22Rv1 (cell line): Measurements from ENCODE around the gene H3-3A.

Source experiments
- ZFX ChIP-seq: fragments of 450-650 bp; IDR thresholded peaks from 2 replicates; pipeline ENCODE4 v1.6.1; 2017; ENCODE audit warnings: antibody characterized with exemption, borderline replicate concordance
- TF ChIP-seq, protein P1 (sequence below): fragments of 450-650 bp; IDR thresholded peaks from 2 replicates; pipeline ENCODE4 v1.5.1; 2017; ENCODE audit warnings: mild to moderate bottlenecking

DNA sequence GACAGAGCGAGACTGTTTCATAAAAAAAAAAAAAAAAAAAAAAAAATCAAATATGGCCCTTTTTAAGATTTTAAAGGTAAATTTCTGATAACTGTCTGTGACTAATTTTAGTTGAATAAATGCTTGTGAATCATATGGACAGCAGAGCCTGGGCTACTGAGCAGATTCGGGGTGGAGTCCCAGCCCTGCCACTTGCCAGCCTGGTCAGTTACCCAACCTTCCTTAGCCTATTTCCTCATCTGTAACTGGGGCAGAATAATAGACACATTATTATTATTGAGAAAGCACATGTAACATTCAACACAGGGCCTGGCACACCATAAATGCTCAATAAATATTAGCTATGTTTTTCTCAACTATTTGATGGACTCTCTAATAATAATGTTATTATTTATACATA is 11.2 kb upstream of the H3-3A start:
- TF ChIP-seq, protein P1, sequence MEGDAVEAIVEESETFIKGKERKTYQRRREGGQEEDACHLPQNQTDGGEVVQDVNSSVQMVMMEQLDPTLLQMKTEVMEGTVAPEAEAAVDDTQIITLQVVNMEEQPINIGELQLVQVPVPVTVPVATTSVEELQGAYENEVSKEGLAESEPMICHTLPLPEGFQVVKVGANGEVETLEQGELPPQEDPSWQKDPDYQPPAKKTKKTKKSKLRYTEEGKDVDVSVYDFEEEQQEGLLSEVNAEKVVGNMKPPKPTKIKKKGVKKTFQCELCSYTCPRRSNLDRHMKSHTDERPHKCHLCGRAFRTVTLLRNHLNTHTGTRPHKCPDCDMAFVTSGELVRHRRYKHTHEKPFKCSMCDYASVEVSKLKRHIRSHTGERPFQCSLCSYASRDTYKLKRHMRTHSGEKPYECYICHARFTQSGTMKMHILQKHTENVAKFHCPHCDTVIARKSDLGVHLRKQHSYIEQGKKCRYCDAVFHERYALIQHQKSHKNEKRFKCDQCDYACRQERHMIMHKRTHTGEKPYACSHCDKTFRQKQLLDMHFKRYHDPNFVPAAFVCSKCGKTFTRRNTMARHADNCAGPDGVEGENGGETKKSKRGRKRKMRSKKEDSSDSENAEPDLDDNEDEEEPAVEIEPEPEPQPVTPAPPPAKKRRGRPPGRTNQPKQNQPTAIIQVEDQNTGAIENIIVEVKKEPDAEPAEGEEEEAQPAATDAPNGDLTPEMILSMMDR, result no peak
- no peak for TF ChIP-seq ZFX
